ENCODE measurements around the gene AP5S1.

The AP5S1 gene

GRCh38 chr20:3857405-3857804 is 37.1 kb downstream of the AP5S1 start:
- TF ChIP-seq CTCF (IDR thresholded peaks at IDR 0.05; ENCODE audit: extremely low read depth, insufficient read depth, missing control alignments) = no peak
- DNase-seq (ENCODE audit: low spot score) = no peak
- in situ Hi-C loops (cut with MboI; ENCODE audit: low pct_unique_long_range_greater_than_20kb, low sequenced_read_pairs, unreplicated experiment) = no loop called here

GRCh38 chr20:3858689-3859088 is 38.3 kb downstream of the AP5S1 start:
- TF ChIP-seq CTCF (IDR thresholded peaks at IDR 0.05; ENCODE audit: extremely low read depth, insufficient read depth, missing control alignments) = no peak
- no peak for DNase-seq (ENCODE audit: low spot score)
- in situ Hi-C loops (cut with MboI; ENCODE audit: low pct_unique_long_range_greater_than_20kb, low sequenced_read_pairs, unreplicated experiment) = no loop called here

GRCh38 chr20:3861191-3861590 is 40.8 kb downstream of the AP5S1 start:
- in situ Hi-C loops (cut with MboI; ENCODE audit: low pct_unique_long_range_greater_than_20kb, low sequenced_read_pairs, unreplicated experiment) = no loop called here
- DNase-seq (ENCODE audit: low spot score) = no peak
- no peak for TF ChIP-seq CTCF (IDR thresholded peaks at IDR 0.05; ENCODE audit: extremely low read depth, insufficient read depth, missing control alignments)

GRCh38 chr20:3862333-3862732 is 42.0 kb downstream of the AP5S1 start:
- TF ChIP-seq CTCF (IDR thresholded peaks at IDR 0.05; ENCODE audit: extremely low read depth, insufficient read depth, missing control alignments) = no peak
- DNase-seq (ENCODE audit: low spot score) = no peak
- in situ Hi-C loops (cut with MboI; ENCODE audit: low pct_unique_long_range_greater_than_20kb, low sequenced_read_pairs, unreplicated experiment) = no loop called here

- no peak for TF ChIP-seq CTCF (IDR thresholded peaks at IDR 0.05; ENCODE audit: extremely low read depth, insufficient read depth, missing control alignments)
- DNase-seq (ENCODE audit: low spot score) = no peak
- in situ Hi-C loops (cut with MboI; ENCODE audit: low pct_unique_long_range_greater_than_20kb, low sequenced_read_pairs, unreplicated experiment) = no loop called here
Observed at GRCh38 chr20:3863317-3863716, 43.0 kb downstream of the AP5S1 start.

GRCh38 chr20:3864518-3864917 is 44.2 kb downstream of the AP5S1 start:
- no peak for DNase-seq (ENCODE audit: low spot score)
- in situ Hi-C loops (cut with MboI; ENCODE audit: low pct_unique_long_range_greater_than_20kb, low sequenced_read_pairs, unreplicated experiment) = no loop called here
- TF ChIP-seq CTCF (IDR thresholded peaks at IDR 0.05; ENCODE audit: extremely low read depth, insufficient read depth, missing control alignments) = no peak

Data from GM13977 (cell line).